ENCODE results near the gene CD226.

GRCh38 chr18:69981948-69982347 lies 34.3 kb upstream of the CD226 start:
- TF ChIP-seq CTCF (conservative IDR thresholded peaks at IDR 0.05; ENCODE audit: low read depth, low read length): no peak
- no peak for TF ChIP-seq RFX5 (IDR thresholded peaks at IDR 0.05; ENCODE audit: low read depth, low read length)
- no peak for TF ChIP-seq NFE2L2 (IDR thresholded peaks at IDR 0.05; ENCODE audit: low read depth, low read length)

Data from IMR-90 (cell line).